Measurements from ENCODE around the gene RPL27.
"Not testable (repeated sequence)": the region's sequence is repeated elsewhere in the genome, so short reads cannot be mapped to it uniquely, and the experiment has no call there.

Gene RPL27

DNA sequence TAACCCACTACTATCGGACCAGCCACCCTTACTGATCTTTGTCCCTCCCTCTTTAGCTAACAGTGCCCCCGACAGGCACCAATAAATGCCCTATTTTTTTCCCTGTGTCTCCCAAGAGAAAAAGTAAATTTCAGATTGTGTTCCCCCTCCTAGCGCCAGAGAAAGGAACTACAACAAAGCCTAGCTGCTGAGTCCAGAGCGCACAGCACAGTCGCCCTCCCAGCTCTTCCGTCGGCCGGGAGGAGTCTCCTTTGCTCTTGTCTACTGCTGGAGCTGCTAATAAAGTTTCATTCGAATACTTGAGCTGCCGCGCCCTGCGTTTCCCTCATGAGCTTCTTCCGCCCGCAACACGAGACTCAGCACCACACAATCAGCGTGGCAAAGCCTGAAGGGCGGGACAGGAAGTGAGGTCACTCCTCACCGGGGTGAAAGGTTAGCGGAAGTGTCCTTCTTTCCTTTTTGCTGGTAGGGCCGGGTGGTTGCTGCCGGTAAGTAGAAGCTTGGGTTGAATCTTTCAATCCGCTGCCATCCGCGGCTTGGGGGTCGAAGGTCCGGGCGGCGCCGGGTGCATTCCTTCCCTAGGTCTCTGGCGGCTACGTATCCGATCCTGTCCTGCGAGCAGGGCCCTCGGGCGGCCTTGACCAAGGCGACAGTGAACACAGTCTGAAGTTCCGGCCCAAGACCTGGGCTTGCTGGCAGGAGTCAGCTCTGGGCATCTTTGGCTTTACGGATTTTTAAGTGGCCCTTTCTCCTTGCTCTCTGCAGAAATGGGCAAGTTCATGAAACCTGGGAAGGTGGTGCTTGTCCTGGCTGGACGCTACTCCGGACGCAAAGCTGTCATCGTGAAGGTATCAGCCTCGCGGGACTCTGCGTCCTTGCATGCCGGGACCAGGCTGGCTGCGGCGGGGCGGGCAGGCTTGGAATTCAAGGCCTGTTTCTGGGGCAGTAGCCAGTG lies at the start of gene RPL27:
RPL27 (plus strand) TSS at position 436 of the 955 bp plus-strand sequence; CDS start at position 768, 332 bp downstream.
- peak; percentile 99 for DNase-seq

GRCh38 chr17:42950044-42950783 lies 48.0 kb upstream of the RPL27 start:
- no peak for DNase-seq

- DNase-seq: no peak
Measured at GRCh38 chr17:42953669-42954068, 44.5 kb upstream of the RPL27 start.

DNA sequence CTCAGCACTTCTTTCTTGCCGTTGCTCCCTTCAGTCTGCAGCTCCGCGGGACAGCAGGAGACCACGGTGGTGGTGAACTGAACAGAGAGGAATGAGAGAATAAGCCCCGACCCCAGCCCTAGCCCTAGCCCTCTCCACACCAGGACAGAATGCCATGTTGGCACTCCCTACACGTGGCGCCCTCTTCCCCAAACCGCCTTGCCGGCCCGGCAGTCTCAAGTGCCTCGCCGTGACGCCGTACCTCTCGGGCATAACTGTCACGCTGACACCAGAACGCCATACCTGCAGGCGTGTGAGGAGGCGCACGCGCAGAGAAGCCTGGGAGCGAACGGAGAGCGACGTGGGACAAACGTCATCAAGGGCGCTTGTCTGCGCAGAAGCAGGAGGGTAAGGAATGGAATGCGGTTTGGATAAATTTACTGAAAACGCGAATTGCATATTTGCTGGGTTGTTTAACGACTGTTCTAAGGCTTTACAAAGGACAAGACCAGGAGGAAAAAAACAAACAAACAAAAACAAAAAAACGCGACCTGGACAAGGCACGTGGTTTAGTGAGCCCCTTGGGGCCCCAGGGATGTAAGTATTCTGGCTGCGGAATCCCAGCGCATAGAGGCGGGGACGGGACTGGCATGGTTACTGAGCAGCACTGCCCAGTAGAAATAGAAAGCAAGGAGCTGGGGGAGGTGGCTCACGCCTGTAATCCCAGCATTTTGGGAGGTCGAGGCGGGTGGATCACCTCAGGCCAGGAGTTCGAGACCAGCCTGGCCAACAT lies 33.9 kb upstream of the RPL27 start, which contains the start of gene AARSD1:
AARSD1 (minus strand) TSS at position 294 of the 772 bp plus-strand sequence; CDS start at position 280, 14 bp downstream.
- peak; percentile 93 for DNase-seq

DNA sequence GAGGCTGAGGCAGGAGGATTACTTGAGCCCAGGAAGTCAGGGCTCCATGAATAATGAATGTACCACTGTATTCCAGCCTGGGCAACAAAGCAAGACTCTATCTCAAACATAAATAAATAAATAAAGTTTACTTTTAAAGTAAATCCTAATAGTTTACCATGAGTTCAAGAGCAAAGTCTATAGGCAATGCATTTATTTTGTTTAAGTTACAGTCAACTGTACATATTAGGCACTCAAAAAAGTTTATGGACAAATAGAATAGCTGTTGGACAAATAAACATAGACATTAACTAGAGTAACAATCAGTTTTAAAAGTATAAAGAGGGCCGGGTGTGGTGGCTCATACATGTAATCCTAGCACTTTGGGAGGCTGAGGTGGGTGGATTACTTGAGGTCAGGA lies 30.3 kb upstream of the RPL27 start:
- DNase-seq: no peak

GRCh38 chr17:42969001-42969581 lies 29.1 kb upstream of the RPL27 start:
- DNase-seq: no peak

DNA sequence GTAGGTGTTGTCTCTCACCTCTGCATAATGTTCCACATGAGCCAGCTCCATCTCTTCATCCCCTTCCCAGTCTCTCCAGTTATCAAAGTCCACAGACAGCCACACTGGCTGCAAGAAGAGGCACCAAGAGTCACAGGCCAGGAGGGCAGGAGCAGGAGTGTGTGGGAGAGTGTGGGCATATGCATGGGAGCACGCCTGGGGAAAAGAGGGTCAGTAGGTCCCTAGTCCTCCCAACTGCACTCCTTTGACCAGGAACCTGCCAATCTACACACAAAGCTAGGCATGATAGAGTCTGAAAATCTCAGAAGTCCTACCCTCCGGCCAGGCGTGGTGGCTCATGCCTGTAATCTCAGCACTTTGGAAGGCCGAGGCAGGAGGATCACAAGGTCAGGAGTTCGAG lies 26.6 kb upstream of the RPL27 start:
- no peak for DNase-seq

DNA sequence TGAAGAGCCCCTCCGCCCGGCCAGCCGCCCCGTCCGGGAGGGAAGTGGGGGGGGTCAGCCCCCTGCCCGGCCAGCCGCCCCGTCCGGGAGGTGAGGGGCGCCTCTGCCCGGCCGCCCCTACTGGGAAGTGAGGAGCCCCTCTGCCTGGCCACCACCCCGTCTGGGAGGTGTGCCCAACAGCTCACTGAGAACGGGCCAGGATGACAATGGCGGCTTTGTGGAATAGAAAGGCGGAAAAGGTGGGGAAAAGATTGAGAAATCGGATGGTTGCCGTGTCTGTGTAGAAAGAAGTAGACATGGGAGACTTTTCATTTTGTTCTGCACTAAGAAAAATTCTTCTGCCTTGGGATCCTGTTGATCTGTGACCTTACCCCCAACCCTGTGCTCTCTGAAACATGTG lies 24.9 kb upstream of the RPL27 start:
- DNase-seq: not testable (repeated sequence)

- no peak for DNase-seq
Measured at GRCh38 chr17:42975265-42975664, 23.0 kb upstream of the RPL27 start.

DNA sequence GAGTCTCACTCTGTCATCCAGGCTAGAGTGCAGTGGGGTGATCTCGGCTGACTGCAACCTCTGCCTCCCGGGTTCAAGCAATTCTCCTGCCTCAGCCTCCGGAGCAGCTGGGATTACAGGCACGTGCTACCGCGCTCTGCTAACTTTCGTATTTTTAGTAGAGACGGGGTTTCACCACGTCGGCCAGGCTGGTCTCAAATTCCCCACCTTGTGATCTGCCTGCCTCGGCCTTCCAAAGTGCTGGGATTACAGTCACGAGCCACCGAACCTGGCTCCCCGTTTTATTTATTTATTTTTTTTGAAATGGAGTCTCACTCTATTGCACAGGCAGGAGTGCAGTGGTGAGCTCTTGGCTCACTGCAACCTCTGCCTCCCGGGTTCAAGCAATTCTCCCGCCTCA lies 22.5 kb upstream of the RPL27 start:
- not testable (repeated sequence) for DNase-seq

DNA sequence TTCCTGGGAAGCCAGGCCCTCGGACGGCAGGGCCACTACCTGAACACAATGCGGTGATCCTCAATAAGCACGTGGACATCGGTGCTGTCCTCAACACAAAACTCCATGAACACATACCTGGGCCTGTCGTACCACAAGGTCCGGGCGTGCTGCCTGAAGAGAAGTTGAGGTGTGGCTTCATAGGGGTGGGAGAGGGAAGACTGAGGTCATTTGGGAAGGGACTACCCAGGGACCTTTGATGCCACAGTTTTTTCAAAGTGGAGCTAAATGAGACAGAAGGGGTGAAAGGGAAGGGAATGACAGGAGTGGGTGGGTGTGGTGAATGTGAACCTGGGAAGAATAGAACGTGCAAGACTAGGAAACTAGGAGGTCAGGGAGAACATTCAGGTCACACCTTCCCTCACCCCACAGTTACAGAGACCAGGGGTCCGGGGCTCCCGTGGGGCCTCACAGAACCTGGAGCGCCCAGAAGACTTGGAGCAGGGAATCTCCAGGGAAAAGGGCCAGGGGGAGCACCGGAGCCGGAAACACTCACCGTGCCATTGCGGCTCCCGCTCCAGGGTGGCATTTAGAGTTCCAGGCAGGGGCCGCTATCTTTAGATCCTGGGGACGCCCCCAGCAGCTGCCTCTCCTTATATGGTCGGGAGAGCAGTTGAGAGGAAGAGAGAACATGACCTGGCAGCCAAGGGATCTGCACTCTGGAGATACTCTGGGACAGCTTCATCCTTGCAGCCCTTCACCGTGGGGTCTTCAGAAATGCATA lies 18.5 kb upstream of the RPL27 start, which contains the start of gene PTGES3L:
PTGES3L (minus strand) TSS at position 570 of the 763 bp plus-strand sequence; CDS start at position 543, 27 bp downstream.
- peak; percentile 31 for DNase-seq

DNA sequence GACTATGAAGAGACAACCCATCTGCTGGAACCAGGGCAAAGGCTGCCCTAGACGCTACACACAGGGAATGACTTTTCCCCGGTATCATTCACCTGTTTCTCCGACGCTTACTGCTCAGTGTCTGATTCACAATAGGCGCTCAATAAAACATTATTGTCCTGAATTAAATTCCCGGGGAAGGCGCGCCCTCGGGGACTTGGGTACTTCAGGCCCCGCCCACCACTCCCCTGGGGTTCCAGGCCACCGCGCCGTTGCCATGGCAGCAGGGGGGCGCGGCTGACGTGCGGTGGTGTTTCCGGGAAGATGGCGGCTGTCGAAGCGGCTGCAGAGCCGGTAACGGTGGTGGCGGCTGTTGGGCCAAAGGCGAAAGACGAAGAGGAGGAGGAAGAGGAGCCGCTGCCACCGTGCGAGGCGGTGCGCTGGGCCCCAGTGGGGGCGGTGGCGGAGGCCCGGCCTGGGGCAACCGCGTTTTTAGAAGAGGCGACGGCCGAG lies 17.9 kb upstream of the RPL27 start, which contains the start of gene RUNDC1:
RUNDC1 (plus strand) TSS at position 292 of the 492 bp plus-strand sequence; CDS start at position 304, 12 bp downstream.
- DNase-seq: peak; percentile 91

- DNase-seq: peak; percentile 56
Measured at GRCh38 chr17:42980766-42981397, 17.3 kb upstream of the RPL27 start.

DNA sequence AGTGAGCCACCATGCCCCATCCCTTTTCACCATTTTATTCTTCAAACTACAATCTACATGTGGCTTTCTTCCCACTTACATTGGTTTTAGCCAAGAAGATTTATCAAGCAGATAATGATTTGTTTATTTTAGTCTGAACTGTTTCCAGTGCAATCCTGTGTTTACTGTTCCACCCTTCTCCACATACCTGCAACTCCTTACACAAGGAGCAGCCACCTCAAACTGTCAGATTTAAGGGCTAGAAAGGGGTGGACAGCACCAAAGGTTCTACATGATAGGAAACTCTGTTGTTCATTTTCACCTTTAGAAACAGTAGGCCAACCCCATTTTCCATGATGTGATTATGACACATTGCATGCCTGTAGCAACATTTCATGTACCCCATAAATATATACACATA lies 16.0 kb upstream of the RPL27 start:
- DNase-seq: no peak

GRCh38 chr17:42985225-42985624 lies 13.0 kb upstream of the RPL27 start:
- no peak for DNase-seq

DNA sequence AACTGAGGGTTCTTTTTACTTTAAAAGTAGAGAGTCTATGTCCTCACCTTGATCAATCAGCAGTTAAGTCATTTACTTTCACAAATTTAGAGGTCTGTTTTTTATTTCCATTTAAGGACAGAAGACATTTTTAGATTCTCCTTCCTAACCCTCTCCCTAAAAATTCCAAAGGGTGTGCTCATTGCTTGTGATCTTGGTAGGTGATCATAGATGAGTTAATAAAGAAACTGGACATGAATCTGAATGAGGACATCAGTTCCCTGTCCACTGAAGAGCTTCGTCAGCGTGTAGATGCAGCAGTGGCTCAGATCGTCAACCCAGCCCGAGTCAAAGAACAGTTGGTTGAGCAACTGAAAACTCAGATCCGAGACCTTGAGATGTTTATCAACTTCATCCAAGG lies 9.1 kb upstream of the RPL27 start:
- no peak for DNase-seq

GRCh38 chr17:42989726-42990652 lies 8.2 kb upstream of the RPL27 start:
- DNase-seq: no peak

DNA sequence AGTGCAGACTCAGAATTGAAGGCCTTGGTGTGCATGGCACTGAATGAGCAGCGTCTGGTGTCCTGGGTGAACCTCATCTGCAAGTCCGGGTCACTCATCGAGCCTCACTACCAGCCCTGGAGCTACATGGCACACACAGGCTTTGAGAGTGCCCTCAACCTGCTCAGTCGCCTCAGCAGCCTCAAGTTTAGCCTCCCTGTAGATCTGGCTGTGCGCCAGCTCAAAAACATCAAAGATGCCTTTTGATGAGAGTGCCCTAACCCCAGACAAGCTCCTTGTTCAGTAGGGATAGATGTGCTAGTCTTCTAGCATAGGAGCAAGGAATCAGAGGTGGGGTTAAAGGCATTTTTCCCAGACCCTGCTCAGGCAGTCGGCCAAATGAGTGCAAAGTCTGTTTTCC lies 6.7 kb upstream of the RPL27 start:
- no peak for DNase-seq

- DNase-seq: no peak
Measured at GRCh38 chr17:42992872-42993271, 5.3 kb upstream of the RPL27 start.

GRCh38 chr17:42993913-42994312 lies 4.3 kb upstream of the RPL27 start:
- DNase-seq: not testable (repeated sequence)
